Fibroblast of skin of scalp (primary cell): ENCODE measurements around the gene PTCD2.
A peak's percentile ranks its signal among the peaks of the same experiment; 100 is the strongest.

ENCODE experiments used
- DNase-seq: peaks from one replicate; pipeline ENCODE4 v3.0.0-alpha.2; 2013

Gene PTCD2

DNA sequence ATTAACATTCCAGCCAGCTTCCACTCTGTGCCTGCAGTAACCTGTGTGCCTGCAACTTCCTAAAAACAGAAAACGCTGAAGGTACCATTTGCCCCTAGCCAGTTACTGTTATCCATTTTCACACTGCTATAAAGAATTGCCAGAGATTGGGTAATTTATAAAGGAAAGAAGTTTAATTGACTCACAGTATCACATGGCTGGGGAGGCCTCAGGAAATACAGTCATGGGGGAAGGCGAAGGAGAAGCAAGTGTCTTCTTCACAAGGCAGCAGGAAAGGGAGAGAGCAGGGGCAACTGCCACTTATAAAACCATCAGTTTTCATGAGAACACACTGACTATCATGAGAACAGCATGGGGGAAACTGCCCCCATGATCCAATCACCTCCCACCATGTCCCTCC, 31.2 kb downstream of the PTCD2 start:
- no peak for DNase-seq

DNA sequence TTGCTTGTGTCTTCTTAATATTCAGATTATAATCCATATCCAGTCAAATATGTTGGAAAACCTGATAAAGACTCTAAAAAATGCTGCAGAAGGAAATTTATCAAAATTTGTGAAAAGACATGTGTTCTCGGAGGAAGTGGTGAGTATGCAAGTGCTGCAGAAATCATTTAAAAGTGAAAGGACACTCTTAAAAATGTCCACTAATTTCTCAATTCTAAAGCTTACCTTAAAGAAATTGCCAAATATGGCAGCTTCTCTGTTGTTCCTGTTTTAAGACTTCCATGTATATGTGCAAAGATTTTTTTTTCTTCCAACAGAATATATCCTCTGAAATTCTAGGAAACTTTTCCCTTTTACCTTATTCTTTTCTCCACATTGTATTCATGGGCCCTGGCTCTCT, 32.4 kb downstream of the PTCD2 start:
- no peak for DNase-seq

DNA sequence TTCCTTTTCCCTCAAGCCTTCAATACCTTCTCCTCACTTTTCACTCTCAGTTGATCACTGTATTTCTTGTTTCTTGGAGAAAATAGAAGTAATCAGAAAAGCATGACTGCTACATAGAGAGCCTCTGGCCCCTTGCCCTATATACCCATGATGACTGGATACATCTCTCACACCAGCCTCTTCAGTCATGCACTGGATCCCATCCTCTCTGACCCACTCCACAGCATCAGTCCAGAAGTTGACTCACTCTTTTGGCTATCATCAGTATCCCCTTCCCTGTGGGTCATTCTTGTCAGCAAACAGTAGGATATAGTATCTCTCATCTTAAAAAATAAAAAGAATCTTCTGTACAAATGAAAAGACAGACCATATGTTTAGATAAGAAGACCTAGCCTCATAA, 32.9 kb downstream of the PTCD2 start:
- DNase-seq, result peak; percentile 40

DNA sequence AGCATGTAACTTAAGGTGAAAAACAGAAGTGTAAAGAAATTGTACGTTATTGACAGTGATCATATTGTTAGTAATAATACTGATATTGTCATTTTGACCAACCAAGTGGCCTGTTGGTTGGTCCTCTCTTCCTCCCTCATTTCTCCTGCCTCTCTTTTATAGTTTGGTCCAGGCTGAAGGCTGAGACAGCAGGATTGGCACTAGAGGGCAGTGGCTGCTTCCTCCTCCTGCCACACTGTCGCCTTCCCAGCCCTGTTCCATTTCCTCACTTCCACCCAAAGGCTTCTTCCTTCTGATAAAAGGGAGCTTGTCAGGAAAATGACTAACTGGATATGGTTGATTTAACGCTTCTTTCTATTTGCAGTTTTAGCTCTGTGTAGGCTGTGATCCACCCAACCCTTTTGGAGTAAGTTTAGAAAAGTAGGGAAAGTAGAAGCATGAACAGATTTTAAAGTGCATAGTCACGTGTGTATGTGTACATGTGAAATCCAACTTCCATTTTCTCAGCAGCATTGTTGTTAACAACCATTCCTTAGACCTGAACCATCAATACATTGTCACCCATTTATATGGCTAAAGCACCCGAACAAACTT, 35.6 kb downstream of the PTCD2 start:
- peak; percentile 55 for DNase-seq

DNA sequence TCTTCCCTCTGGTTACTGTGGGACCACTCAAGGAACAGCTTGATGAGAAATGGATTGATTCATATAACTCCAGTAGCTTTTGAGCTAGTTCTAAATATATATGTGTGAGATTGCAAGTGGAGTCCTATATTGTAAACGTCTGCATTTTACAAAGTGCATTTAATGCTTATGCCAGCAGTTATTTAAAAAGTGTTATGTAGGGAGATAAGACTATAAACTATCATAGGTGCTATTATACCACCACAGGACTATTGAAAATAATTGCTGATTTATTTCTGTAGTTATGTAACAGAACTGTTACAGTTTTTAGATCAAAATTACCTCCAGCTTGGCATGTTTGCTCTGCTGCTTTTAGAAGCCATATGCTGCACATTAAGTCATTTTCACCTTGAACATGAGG, 36.2 kb downstream of the PTCD2 start:
- no peak for DNase-seq

DNA sequence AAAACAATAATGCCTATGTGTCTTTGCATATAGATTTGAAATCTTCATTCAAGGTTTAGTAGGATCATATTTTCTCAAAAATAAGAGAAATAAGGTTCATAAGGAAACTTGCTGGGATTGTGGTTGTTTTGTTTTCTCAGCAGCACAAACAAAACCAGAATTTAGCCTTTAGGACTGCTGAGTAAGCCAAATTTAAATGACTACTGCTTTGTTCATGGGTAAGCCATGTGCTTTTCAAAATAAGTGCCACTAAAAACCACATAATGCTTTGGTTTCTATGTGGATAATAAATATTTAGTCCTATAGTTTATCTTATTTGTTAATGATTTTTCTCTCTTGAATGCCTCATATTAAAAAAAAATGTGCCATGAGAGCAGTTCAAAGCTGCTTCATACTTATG, 38.8 kb downstream of the PTCD2 start:
- DNase-seq, result no peak

DNA sequence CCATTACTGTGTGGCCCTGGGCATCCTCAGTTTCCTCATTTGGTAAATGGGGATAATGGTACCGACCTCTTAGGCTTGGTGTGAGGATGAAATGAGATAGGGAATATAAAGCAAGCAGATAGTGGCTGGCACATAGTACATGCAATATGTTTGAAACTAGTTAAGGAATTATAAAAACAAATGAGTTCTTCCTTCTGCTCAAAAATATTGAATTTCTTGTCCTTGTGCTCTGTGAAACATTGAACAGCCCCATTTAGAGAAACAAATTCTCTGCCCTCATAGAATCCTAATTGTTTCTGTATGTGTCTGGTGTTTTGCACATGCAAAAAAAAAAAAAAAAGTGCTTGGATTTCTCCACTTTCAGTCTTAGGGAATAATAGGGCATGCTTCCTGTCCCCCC, 39.7 kb downstream of the PTCD2 start:
- no peak for DNase-seq

DNA sequence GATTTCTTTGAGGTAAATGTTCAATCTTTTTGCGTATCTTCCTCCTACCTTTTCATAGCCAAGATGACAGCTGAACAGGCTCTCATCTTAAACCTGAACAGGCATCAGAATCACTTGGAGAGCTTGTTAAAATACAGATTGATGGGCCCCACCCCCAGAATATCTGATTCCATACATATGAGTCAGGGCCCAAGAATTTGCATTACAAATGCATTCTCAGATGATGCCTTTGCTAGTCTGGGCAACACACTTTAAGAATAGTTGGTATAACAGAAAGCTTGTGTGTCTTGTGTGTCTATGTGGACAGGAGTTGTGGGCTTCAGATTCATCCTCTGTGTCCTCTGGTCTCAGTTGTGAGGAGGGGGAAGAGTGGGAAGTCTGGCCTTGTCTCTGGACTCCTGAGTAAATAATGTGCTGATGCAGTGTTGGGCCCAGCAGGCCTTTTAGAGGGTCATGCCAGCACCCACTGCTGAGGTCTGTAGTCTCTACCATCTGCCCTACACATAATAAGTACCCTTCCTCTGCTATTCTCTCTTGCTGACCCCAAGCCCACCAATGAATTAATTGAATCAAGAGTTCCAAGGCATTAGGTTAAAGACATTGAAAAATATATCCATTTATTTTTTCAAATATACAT, 43.1 kb downstream of the PTCD2 start:
- DNase-seq, result peak; percentile 91

DNA sequence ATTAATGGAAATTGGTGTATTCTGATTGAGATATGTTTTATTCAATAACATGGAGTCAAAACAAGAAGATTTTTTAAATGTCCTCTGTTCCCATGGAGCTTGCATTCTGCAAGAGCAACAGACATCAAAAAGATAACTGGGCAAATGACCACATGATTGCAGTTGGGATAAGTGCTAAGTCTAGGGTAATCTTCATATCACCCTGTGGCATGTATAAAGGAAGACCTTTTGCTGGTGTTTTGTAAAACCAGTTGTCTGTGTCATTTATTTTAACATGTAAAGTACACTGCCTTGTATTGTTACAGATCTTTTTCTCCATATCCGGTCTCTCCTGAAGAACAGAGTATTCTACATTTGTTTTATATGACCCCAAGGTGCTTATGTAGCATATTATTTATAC, 44.0 kb downstream of the PTCD2 start:
- DNase-seq, result no peak

DNA sequence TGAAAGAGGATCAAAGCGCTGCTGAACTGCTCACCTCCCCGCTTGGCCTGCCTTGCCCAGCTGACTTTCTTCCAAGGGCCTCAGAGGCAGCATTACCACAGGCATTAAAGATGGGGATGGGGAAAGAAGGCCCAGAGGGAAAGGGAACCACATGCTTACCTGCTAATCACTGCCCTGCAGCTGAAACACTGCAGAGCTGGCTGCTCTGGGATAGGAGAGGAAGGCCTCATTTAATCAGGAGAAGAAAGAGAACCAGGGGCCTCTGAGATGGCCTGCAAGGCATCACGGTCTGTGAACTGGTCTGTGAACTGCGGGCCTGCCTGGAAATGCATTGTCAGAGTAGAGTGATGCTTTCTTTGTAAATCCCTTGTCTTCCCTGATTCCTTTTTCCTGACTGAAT, 44.8 kb downstream of the PTCD2 start:
- no peak for DNase-seq

DNA sequence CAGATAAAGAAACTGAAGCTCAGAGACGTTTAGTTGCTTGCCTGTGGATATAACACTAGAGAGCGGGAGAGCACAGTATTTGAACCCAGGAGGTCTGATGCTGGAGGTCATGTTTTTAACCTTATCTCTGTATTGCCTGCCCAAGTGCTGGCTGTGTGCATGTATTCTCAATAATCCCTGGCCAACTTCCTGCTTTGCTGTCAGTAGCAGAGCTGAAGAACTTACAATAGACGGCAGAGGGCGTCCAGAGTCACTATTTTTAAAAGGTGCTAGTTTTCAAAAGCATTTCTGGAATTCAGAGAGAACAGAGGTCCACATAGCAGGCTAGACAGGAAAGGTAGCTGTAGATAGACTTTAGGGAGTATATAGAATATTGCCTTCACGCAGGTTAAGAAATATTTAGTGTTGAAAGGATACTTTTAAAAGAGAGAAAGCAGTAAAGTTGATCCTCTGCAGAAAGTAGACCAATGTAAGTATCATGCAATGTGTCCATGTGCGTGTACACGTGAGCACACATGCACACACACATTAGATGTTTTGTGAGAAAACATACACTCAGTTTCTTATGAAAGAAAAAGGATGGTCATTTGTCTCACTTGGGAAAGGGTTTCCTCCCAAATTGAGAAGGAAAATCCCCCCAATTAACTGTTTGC, 46.3 kb downstream of the PTCD2 start:
- DNase-seq, result peak; percentile 81

DNA sequence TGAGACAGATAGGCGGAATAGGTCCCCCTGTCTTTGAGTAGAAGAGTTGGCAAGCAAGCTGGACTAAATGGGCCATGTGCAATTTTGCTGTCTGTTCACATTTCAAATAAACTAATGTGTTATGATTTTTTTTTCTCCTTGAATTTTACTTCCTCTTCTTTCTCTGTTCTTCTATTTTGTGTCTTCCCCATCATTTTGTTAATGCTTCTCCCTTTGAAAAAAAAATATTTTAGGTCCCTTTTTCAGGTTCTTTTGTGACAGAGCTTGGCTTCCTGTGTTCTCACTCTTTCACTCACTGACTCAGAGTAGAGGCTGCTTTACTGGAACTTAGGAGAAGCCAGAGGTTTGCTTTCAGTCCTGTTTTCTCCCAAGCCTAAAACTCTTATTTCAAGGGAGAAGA, 48.1 kb downstream of the PTCD2 start:
- DNase-seq, result no peak

DNA sequence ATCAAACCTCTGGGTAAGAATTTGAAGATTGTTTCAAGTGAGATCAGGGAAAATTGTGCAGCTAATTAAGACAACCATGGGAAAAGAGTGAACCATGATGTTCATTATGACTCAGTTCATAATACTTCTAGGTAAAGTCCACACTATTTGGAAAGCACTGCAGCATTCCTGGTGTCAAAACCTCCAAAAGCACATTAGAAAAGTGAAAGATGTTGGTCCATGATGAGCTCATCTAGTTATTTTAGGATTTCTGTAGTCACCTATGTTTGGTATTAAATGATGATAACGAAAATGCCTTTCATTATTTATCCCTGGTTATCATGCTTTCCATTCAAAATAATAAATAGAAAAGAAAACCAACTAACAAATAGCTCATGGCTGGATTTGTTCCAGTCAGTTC, 49.1 kb downstream of the PTCD2 start:
- DNase-seq, result no peak

DNA sequence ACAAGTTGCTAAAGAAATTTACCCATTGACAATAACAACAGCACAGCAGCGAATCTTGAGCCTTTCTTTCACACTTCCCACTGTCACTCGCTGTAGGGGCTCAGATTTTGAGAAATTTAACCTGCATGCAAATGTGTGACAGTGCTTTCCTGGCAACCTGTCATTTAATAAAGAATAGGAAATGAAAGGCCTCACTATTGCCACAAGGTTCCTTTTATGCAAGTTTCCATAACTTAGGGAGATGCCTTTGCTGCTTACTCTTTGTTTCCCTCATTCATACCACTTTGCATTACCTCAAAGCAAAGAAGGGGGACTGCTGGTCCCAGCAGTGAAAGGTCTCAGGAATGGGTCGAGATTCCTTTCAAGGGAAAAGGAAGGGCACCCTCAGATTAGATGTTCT, 49.5 kb downstream of the PTCD2 start:
- DNase-seq, result no peak

DNA sequence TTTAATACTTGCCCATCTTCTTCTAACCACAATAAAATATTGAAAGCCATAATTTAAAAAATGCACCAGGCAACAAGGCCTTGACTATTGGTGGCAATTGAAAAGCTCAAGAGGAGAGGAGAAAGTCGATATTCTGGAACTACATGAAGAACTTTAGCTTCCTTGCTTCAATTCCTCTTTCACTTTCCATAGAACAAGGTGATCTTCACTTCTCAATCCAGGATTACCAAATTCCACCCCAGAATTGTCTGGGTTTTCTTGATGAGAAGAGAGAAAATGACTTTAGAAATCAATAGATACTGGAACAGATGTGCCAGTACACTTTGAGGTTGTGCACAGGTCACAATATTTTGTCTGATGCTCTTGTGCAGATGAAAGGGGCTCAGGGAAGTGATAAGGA, 52.2 kb downstream of the PTCD2 start:
- DNase-seq, result no peak

DNA sequence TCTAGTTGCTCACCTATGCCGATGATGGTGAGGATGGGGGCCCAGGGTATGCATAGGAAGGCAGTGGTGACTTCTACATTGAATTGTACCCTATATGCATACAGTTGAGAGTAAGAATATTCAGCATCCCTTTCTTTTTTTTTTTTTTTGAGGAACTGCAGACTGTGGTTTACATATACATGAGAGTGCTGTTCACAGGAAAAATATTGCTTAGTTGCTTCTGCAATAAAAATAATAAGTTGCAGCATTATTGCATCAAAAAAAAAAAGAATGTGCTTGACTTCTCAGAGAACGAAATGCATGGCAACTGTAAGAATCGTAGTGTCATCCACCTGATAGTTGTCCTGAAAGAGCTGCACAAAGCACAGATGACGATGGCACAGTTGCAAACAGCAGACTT, 52.8 kb downstream of the PTCD2 start:
- no peak for DNase-seq

DNA sequence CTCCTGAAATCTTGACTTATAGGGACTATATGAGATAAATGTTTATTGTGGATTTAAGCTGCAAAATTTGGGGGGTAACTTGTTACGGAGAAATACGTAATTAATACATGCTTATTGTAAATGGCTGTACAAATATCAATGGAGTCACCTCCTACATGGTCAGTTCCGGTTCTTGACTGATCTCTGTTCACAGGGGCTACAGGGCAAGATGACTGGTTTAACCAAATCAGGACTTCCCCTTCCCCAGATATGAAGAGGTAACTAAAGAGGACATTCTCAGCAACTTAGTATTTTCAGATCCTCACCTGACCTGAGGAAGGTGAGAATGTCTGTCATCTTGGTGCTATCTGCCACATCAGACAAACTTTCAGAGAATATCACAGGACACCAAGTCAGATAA, 54.7 kb downstream of the PTCD2 start:
- no peak for DNase-seq

DNA sequence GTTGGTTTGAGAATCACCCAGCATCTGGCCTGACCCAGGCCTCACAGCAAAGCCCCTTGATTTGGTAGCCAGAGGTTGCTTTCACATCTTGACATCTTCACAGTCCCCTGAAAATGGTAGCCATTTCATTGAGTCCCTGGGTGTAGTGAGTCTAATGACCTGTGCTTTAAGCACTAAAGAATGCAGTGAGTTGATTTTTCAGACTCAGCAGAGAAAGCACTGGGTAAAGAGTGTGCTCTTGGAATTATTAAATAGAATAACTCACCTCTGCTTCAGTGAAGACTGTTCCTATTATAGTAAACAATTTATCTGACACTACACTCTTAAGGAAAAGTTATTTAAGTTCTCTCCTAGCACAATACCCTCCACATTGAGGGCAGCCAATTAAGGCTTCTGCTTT, 56.2 kb downstream of the PTCD2 start:
- no peak for DNase-seq

DNA sequence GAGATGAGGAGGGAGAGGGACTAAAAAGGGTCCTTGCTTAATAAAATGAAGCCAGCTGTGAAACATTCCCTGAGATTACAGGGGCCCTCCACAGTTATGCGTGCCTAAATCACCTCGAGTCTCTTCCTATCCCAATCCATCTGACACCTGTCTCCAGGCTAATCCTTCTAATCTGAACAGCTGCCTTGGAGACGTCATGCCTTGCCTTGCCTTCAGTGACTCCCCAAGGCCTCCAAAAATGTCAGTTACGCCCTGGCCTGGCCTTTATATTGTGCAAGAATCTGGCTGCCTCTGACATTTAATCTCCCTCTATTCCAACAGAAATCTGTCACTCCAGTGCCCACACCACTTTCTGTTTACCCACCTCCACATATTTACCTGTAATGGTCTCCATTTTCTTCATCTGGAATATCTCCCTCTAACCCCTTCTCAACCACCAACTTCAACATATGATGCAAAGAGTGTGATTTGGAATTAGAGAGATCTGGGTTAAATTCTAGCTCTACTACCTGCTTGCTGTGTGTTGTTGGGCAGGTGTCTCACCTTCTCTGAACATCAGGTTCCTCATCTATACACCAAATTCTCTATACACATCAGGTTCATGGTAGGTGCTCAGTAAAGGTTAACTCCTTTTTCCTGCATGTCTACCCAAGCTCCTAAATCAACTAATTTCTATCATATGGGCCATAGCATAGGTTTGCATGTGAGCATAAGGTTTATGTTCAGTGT, 57.9 kb downstream of the PTCD2 start:
- DNase-seq, result peak; percentile 29

DNA sequence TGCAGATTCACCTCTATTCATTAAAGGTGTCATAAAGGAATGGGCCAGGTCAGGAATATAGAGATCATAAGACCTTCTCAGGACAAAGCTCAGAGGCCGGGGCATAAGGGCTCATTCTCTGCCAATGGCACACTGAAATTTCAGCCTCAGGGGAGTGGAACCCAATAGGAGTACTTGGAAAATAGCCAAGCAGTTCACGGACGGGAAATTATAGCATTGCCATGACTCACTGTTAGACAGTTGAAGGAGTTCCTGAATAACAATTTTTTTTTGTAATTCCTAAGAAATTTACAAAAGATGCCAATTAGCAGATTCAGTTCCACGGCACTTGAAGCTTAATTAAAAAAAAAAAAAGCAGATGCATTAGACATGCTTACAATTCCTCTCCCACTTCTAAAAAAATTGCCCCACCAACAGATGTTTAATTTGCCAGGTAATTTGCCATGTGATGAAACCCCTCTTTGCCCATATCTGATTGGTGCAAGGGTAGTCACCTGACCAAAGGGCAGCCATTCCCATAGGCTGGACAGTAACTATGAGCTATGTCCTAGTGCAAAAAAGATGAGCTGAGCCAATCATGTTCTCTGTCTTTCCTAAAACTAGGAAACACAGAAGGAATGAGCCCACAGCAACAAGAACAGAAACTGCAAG, 58.6 kb downstream of the PTCD2 start:
- peak; percentile 89 for DNase-seq

DNA sequence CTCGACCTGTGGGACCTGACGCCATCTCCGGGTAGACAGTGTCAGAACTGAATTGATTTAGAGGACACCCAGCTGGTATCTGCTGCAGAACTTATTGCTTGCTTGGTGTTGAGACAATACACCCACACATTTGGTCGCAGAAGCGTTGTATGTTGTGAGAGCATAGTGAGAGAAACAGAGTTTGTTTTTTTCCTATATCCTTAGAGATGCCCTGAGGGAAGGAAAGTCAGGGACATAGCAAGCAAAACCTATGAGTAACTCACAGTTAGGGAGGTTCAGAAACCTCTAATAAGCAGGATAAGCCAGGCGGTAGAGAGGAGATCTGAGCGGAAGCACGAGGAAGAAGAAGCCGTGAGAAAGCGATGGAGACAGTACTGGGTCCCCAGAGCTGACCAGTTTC, 59.8 kb downstream of the PTCD2 start:
- DNase-seq, result no peak

DNA sequence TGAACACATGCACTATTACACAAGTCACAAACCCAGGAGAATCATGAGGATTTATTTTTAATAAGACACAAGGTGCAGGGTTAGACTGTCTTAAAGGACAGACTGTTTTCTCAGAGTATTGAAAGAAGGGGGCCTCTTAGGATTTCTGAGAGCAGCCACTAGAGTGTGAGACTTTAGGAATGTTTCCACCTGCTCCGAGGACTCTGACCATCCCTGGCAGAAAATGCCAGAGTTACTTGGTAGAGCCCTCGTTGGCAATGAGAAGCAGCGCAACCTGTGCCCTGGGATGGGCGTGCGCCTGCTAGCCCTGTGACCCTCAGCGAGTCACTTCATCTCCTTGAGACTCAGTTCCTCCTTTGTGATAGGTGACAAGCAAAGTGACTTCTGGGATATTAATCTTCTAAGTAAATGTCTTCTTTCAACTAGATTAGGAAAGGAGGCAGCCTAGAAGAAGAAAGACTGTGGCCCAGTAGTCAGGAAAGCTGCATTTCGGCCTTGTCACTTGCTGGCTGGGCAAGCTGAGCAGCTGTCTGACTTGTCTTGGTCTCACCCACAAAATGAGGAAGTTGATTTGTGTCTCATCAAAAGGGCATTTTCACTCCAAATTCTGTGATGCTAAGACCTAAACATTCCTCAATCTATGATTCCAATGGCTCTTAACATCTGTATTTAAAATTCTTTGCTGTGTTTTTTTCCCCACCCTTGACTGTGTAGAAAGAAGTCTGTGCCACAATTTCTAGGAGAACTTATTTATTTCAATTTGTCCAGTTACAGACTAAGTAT, 60.5 kb downstream of the PTCD2 start:
- DNase-seq, result peak; percentile 39
